GM12878 (cell line): ENCODE data around the gene WWOX. TPM values are rescaled to one million over a fixed set of nuclear protein-coding genes. Genes with fewer than 3 reads are reported as not detected.

Experiments
- KDM1A ChIP-seq: fragments of 200-600 bp; sonication (generic); IDR thresholded peaks from 2 replicates; pipeline ENCODE4 v1.6.1; 2016; ENCODE audit warnings: borderline replicate concordance
- NFXL1 ChIP-seq: fragments of 450-650 bp; IDR thresholded peaks from 2 replicates; pipeline ENCODE4 v1.6.1; 2017; ENCODE audit warnings: antibody characterized with exemption, mild to moderate bottlenecking, borderline replicate concordance
- NFYB ChIP-seq: IDR thresholded peaks from 2 replicates; pipeline ENCODE4 v1.6.1; 2011; ENCODE audit warnings: low read depth, mild to moderate bottlenecking, low read length, improper control_type of control experiment, moderate library complexity; ENCODE audit not compliant: insufficient read depth
- STAT3 ChIP-seq: IDR thresholded peaks from 2 replicates; pipeline ENCODE4 v1.6.1; 2011; ENCODE audit warnings: low read depth, low read length, improper control_type of control experiment
- polyA plus RNA-seq, 11 experiments: library from polyadenylated mRNA; depleted of rRNA in 4 of 11; unstranded in 6 of 11; stranded (reverse) in 5 of 11; fragments of >200 nt; fragmentation: Nextera tagmentation in 4 of 11; fragmentation: Illumina TruSeq in 1 of 11; extraction: Ambion mirVana in 4 of 11; extraction: Trizol in 1 of 11; gene quantifications; 1 replicate in 1 of 11; 2 replicates in 10 of 11; pipeline versions ENCODE4 v1.2.1 to v1.2.3, GENCODE V29; 2011 to 2016; ENCODE audit warnings: inconsistent platforms in 2 of 11, missing spikeins in 2 of 11, low read depth in 1 of 11
- total RNA-seq, 4 experiments: library from RNA; depleted of rRNA in 3 of 4; stranded (reverse); fragments of >200 nt in 3 of 4; fragmentation: Illumina TruSeq in 1 of 4; extraction: Trizol in 1 of 4; gene quantifications; 2 replicates each; pipeline versions ENCODE4 v1.2.1 to v1.2.3, GENCODE V29; 2013 to 2021
- TF ChIP-seq, protein P1 (sequence below): fragments of 450-650 bp; IDR thresholded peaks from 2 replicates; pipeline ENCODE4 v1.6.1; 2017; ENCODE audit warnings: mild to moderate bottlenecking
- TF ChIP-seq, protein P2 (sequence below): fragments of 450-650 bp; IDR thresholded peaks from 2 replicates; pipeline ENCODE4 v1.6.1; 2017; ENCODE audit warnings: mild to moderate bottlenecking, moderate library complexity

WWOX gene
- total and polyA plus RNA-seq, 10 of the 15 experiments (the other 5 are each of a cell fraction or from before 2014, with no cell fraction given), result 2.8 to 24.4 (median 17.8) TPM

DNA sequence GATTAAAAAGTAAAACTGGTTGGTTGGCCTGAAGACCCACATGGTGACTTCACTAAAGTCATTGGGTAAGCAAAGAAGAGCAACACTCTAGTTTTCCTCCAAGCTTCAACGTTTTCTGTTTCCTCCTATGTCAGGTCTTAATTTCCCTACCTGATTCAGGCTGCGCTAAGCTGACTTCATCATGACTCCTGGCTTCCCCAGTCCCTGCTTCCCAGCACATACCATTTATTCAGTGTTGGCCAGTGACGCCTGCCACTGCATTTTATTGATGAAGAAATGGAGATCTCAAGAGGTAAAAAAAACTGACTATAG, 645.3 kb downstream of the WWOX start (continued):
- TF ChIP-seq, protein P1, sequence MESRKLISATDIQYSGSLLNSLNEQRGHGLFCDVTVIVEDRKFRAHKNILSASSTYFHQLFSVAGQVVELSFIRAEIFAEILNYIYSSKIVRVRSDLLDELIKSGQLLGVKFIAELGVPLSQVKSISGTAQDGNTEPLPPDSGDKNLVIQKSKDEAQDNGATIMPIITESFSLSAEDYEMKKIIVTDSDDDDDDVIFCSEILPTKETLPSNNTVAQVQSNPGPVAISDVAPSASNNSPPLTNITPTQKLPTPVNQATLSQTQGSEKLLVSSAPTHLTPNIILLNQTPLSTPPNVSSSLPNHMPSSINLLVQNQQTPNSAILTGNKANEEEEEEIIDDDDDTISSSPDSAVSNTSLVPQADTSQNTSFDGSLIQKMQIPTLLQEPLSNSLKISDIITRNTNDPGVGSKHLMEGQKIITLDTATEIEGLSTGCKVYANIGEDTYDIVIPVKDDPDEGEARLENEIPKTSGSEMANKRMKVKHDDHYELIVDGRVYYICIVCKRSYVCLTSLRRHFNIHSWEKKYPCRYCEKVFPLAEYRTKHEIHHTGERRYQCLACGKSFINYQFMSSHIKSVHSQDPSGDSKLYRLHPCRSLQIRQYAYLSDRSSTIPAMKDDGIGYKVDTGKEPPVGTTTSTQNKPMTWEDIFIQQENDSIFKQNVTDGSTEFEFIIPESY, result no peak
- TF ChIP-seq STAT3 (no peak), NFXL1 (no peak), KDM1A (no peak), NFYB (no peak)
- TF ChIP-seq, protein P2, sequence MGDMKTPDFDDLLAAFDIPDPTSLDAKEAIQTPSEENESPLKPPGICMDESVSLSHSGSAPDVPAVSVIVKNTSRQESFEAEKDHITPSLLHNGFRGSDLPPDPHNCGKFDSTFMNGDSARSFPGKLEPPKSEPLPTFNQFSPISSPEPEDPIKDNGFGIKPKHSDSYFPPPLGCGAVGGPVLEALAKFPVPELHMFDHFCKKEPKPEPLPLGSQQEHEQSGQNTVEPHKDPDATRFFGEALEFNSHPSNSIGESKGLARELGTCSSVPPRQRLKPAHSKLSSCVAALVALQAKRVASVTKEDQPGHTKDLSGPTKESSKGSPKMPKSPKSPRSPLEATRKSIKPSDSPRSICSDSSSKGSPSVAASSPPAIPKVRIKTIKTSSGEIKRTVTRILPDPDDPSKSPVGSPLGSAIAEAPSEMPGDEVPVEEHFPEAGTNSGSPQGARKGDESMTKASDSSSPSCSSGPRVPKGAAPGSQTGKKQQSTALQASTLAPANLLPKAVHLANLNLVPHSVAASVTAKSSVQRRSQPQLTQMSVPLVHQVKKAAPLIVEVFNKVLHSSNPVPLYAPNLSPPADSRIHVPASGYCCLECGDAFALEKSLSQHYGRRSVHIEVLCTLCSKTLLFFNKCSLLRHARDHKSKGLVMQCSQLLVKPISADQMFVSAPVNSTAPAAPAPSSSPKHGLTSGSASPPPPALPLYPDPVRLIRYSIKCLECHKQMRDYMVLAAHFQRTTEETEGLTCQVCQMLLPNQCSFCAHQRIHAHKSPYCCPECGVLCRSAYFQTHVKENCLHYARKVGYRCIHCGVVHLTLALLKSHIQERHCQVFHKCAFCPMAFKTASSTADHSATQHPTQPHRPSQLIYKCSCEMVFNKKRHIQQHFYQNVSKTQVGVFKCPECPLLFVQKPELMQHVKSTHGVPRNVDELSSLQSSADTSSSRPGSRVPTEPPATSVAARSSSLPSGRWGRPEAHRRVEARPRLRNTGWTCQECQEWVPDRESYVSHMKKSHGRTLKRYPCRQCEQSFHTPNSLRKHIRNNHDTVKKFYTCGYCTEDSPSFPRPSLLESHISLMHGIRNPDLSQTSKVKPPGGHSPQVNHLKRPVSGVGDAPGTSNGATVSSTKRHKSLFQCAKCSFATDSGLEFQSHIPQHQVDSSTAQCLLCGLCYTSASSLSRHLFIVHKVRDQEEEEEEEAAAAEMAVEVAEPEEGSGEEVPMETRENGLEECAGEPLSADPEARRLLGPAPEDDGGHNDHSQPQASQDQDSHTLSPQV, result no peak
